Adrenal gland (tissue), 12 donors: Measurements from ENCODE around the gene ASTN2. TPM values are rescaled to one million over a fixed set of nuclear protein-coding genes. Genes with fewer than 3 reads are reported as not detected.

ENCODE experiments used
- DNase-seq, 7 donors: peaks; one replicate each; pipeline ENCODE4 v3.0.0-alpha.2; 2019 to 2020
- H3K27ac ChIP-seq, 5 donors: fragments of 200-600 bp; sonication (generic) in 4 of 5; 1 replicate in 3 of 5; 2 replicates in 2 of 5; pipeline versions ENCODE4 v1.5.1 to v1.8.0; 2016 to 2020; ENCODE audit warnings: mild to moderate bottlenecking in 1 of 5
- H3K27me3 ChIP-seq: fragments of 200-600 bp; 2 replicates; pipeline ENCODE4 v1.8.0; 2021
- H3K36me3 ChIP-seq, 2 donors: fragments of 200-600 bp; replicated peaks in 1 of 2; 1 replicate in 1 of 2; 2 replicates in 1 of 2; pipeline versions ENCODE4 v1.5.1 to v1.8.0; 2018 to 2022
- H3K4me1 ChIP-seq, 2 donors: fragments of 200-600 bp; replicated peaks in 1 of 2; 1 replicate in 1 of 2; 2 replicates in 1 of 2; pipeline versions ENCODE4 v1.5.1 to v1.8.0; 2018 to 2021
- H3K4me3 ChIP-seq, 4 donors: fragments of 200-600 bp; sonication (generic) in 3 of 4; one replicate each; pipeline ENCODE4 v1.5.1; 2016 to 2018
- H3K9me3 ChIP-seq, 3 donors: fragments of 200-600 bp; sonication (generic) in 1 of 3; replicated peaks in 1 of 3; 1 replicate in 2 of 3; 2 replicates in 1 of 3; pipeline versions ENCODE4 v1.5.1 to v1.8.0; 2016 to 2021
- CTCF ChIP-seq, 6 experiments: fragments of 450-650 bp in 4 of 6; fragments of 200-600 bp in 2 of 6; sonication (generic) in 1 of 6; IDR thresholded peaks; 1 replicate in 5 of 6; 2 replicates in 1 of 6; pipeline versions ENCODE4 v1.5.1 to v1.8.0; 2016 to 2021; ENCODE audit warnings: antibody characterized with exemption in 6 of 6, mild to moderate bottlenecking in 2 of 6, moderate library complexity in 1 of 6
- POLR2A ChIP-seq, 2 donors: fragments of 450-650 bp; IDR thresholded peaks; one replicate each; pipeline ENCODE4 v1.6.1; 2017; ENCODE audit warnings: antibody characterized with exemption in 2 of 2, mild to moderate bottlenecking in 2 of 2, moderate library complexity in 1 of 2
- WGBS, 4 donors: extraction: QIAGEN DNeasy Blood & Tissue Kit in 2 of 4; methylation state at CpG; one replicate each; pipeline versions ENCODE4 v1.1.5 to v1.1.7; 2013 to 2017; 5-methylcytosine and 5-hydroxymethylcytosine counted together
- intact Hi-C, 2 donors: fragments of 100-400 bp; cut with DNase I; formaldehyde crosslinking; loops; one replicate each; pipeline versions ENCODE4 v1.14.1 to v1.15.0; 2022 to 2023
- polyA plus RNA-seq, 3 donors: library from polyadenylated mRNA; stranded (reverse); fragments of 200-250 nt in 2 of 3; fragments of 350-450 nt in 1 of 3; fragmentation: Illumina TruSeq in 1 of 3; extraction: RNeasy Lipid Tissue Mini Kit (QIAGEN cat#74804) in 1 of 3; gene quantifications; one replicate each; pipeline ENCODE4 v1.2.3, GENCODE V29; 2013 to 2014
- total RNA-seq, 9 donors: library from RNA; depleted of rRNA in 4 of 9; stranded (reverse); fragments of >200 nt in 4 of 9; fragments of 120-200 nt in 1 of 9; fragmentation: NEBNext Ultra II Directional in 1 of 9; extraction: Animal tissue kit (Norgen Biotek cat#: 25700) in 1 of 9; gene quantifications; one replicate each; pipeline versions ENCODE4 v1.1.0 to v1.2.4, GENCODE V29; 2013 to 2023
- donor health status: healthy with polysubstance abuse.
- donor health status: Bipolar disorder and iron deficiency.
- donor health status: DM: yes; HTN: yes; CAD: no.
- donor health status: DM: no; HTN: no; CAD: no.
- donor health status: DM: no; HTN: no; CAD: no.
- donor health status: DM: yes; HTN: yes; CAD: no.

ASTN2 gene
- total and polyA plus RNA-seq, 12 donors: 2.5 to 15.6 (median 6.8) TPM

GRCh38 chr9:117430813-117431212, 16.0 kb upstream of the ASTN2 start:
- intact Hi-C loops: no loop called here

GRCh38 chr9:117427357-117427913, 12.6 kb upstream of the ASTN2 start:
- H3K27ac ChIP-seq: no peak overlapping the region
- no peaks in the 10 kb centered on the region for H3K9me3 ChIP-seq
- no peaks in the 10 kb centered on the region for H3K27me3 ChIP-seq
- intact Hi-C loops: no loop called here
- WGBS, 4 donors: 58 to 78% (median 72%) methylated on average over 3 of the region's 3 CpGs
- TF ChIP-seq CTCF (IDR thresholded peaks at IDR 0.05) (no peak), POLR2A (IDR thresholded peaks at IDR 0.05) (no peak)
- no peaks in the 10 kb centered on the region for H3K4me1 ChIP-seq
- H3K36me3 ChIP-seq: no peaks in the 10 kb centered on the region
- H3K4me3 ChIP-seq: no peak overlapping the region
- DNase-seq: no peak

More at GRCh38 chr9:117430813-117431212, 16.0 kb upstream of the ASTN2 start:
- no peaks in the 10 kb centered on the region for H3K36me3 ChIP-seq
- H3K4me1 ChIP-seq: no peaks in the 10 kb centered on the region
- no peak overlapping the region for H3K4me3 ChIP-seq
- no peak for DNase-seq
- 70 to 91% (median 86%) methylated on average over 2 of the region's 2 CpGs for WGBS, 4 donors
- TF ChIP-seq POLR2A (IDR thresholded peaks at IDR 0.05) (no peak), CTCF (IDR thresholded peaks at IDR 0.05) (no peak)
- H3K27ac ChIP-seq: no peak overlapping the region
- no peaks in the 10 kb centered on the region for H3K9me3 ChIP-seq
- no peaks in the 10 kb centered on the region for H3K27me3 ChIP-seq

- DNase-seq: no peak
- Histone ChIP-seq H3K27ac (no peak overlapping the region), H3K4me3 (no peak overlapping the region), H3K36me3 (no peaks in the 10 kb centered on the region), H3K9me3 (no peaks in the 10 kb centered on the region), H3K27me3 (no peaks in the 10 kb centered on the region), H3K4me1 (no peaks in the 10 kb centered on the region)
- intact Hi-C loops: no loop called here
- TF ChIP-seq POLR2A (IDR thresholded peaks at IDR 0.05) (no peak), CTCF (IDR thresholded peaks at IDR 0.05) (no peak)
- 65 to 74% (median 70%) methylated on average over 3 of the region's 3 CpGs for WGBS, 4 donors
These were observed 10.7 kb upstream of the ASTN2 start for GRCh38 chr9:117425566-117425965.

GRCh38 chr9:117424291-117424690, 9.4 kb upstream of the ASTN2 start:
- intact Hi-C loops: no loop called here
- Histone ChIP-seq H3K27me3 (peaks cover 4% of the 10 kb centered on the region), H3K9me3 (no peaks in the 10 kb centered on the region), H3K4me3 (no peak overlapping the region), H3K4me1 (no peaks in the 10 kb centered on the region), H3K36me3 (no peaks in the 10 kb centered on the region), H3K27ac (no peak overlapping the region)
- no peak for DNase-seq
- whole genome bisulfite sequencing, 4 donors: 53 to 79% (median 62%) methylated on average over 1 of the region's 1 CpG
- no peak for TF ChIP-seq POLR2A (IDR thresholded peaks at IDR 0.05)
- no peak for TF ChIP-seq CTCF (IDR thresholded peaks at IDR 0.05)
